Fibroblast of lung (primary cell): ENCODE data around the gene ABCA2. TPM values are rescaled to one million over a fixed set of nuclear protein-coding genes. Genes with fewer than 3 reads are reported as not detected.

ENCODE experiments used
- DNase-seq, 2 donors: peaks; one replicate each; pipeline versions ENCODE4 v3.0.0 to v3.0.0-alpha.2; 2010; ENCODE audit warnings: low read depth in 2 of 2
- H2AFZ ChIP-seq: 2 replicates; pipeline ENCODE4 v1.5.1; 2012; ENCODE audit warnings: low read length, control low read depth, inconsistent platforms
- H3K27ac ChIP-seq: 2 replicates; pipeline ENCODE4 v1.5.1; 2011; ENCODE audit warnings: low read length, control low read depth; ENCODE audit not compliant: insufficient read depth
- H3K27me3 ChIP-seq: 2 replicates; pipeline ENCODE4 v1.5.1; 2011; ENCODE audit warnings: mild to moderate bottlenecking, low read length; ENCODE audit not compliant: control insufficient read depth, insufficient read depth
- H3K36me3 ChIP-seq: 2 replicates; pipeline ENCODE4 v1.5.1; 2011; ENCODE audit warnings: low read length; ENCODE audit not compliant: control insufficient read depth, insufficient read depth
- H3K4me1 ChIP-seq: 2 replicates; pipeline ENCODE4 v1.5.1; 2011; ENCODE audit warnings: low read length; ENCODE audit not compliant: control insufficient read depth, insufficient read depth; ENCODE audit errors: extremely low read depth
- H3K4me2 ChIP-seq: 2 replicates; pipeline ENCODE4 v1.5.1; 2011; ENCODE audit warnings: low read length, control low read depth; ENCODE audit not compliant: insufficient read depth; ENCODE audit errors: extremely low read depth
- H3K4me3 ChIP-seq, 4 experiments: fragments of 200-600 bp in 1 of 4; sonication (generic) in 1 of 4; replicated peaks in 1 of 4; 2 replicates each; pipeline ENCODE4 v1.5.1; 2011 to 2016; ENCODE audit warnings: low read length in 4 of 4, low read depth in 3 of 4, mild to moderate bottlenecking in 3 of 4, control low read depth in 2 of 4, inconsistent platforms in 1 of 4, mixed read lengths in 1 of 4; ENCODE audit not compliant: insufficient read depth in 1 of 4; ENCODE audit errors: control extremely low read depth in 1 of 4
- H3K79me2 ChIP-seq: 2 replicates; pipeline ENCODE4 v1.5.1; 2012; ENCODE audit warnings: mild to moderate bottlenecking, low read length, inconsistent platforms; ENCODE audit not compliant: control insufficient read depth, insufficient read depth
- H3K9ac ChIP-seq: 2 replicates; pipeline ENCODE4 v1.5.1; 2011; ENCODE audit warnings: mild to moderate bottlenecking, low read length, control low read depth; ENCODE audit not compliant: insufficient read depth
- H3K9me3 ChIP-seq: 2 replicates; pipeline ENCODE4 v1.5.1; 2012; ENCODE audit warnings: low read depth, low read length; ENCODE audit not compliant: control insufficient read depth, insufficient read depth
- H4K20me1 ChIP-seq: 2 replicates; pipeline ENCODE4 v1.5.1; 2011; ENCODE audit warnings: low read length; ENCODE audit not compliant: control insufficient read depth, insufficient read depth; ENCODE audit errors: extremely low read depth
- CTCF ChIP-seq, 2 donors: IDR thresholded peaks in 1 of 2; conservative IDR thresholded peaks in 1 of 2; 1 replicate in 1 of 2; 2 replicates in 1 of 2; pipeline ENCODE4 v1.5.1; 2011 to 2012; ENCODE audit warnings: low read length in 2 of 2, control low read depth in 1 of 2, inconsistent platforms in 1 of 2, low read depth in 1 of 2, mild to moderate bottlenecking in 1 of 2
- EZH2 ChIP-seq: IDR thresholded peaks from 2 replicates; pipeline ENCODE4 v1.5.1; 2012; ENCODE audit warnings: low read length, control low read depth, mild to moderate bottlenecking; ENCODE audit errors: missing control alignments
- polyA plus RNA-seq, 2 donors: library from polyadenylated mRNA; depleted of rRNA in 1 of 2; stranded (reverse) in 1 of 2; unstranded in 1 of 2; fragments of >200 nt; gene quantifications; 2 replicates each; pipeline ENCODE4 v1.2.1, GENCODE V29; 2011 to 2012; ENCODE audit warnings: missing spikeins in 1 of 2
- total RNA-seq: library from RNA; depleted of rRNA; stranded (reverse); fragments of >200 nt; gene quantifications from 2 replicates; pipeline ENCODE4 v1.2.1, GENCODE V29; 2014

Gene ABCA2
- total and polyA plus RNA-seq, 2 donors (not counting 1 experiment from before 2014, with no cell fraction given): 8.5 to 21.8 TPM

- Histone ChIP-seq H3K9ac (no peak overlapping the region), H3K9me3 (no peaks in the 10 kb centered on the region), H3K27me3 (no peaks in the 10 kb centered on the region), H4K20me1 (no peaks in the 10 kb centered on the region), H3K27ac (no peak overlapping the region), H3K4me2 (no peak overlapping the region), H2AFZ (no peak overlapping the region), H3K4me3 (no peak overlapping the region), H3K36me3 (no peaks in the 10 kb centered on the region), H3K4me1 (peaks cover 10% of the 10 kb centered on the region), H3K79me2 (no peaks in the 10 kb centered on the region)
- TF ChIP-seq EZH2 (no peak), CTCF (conservative IDR thresholded peaks at IDR 0.05 in 1 of 2, IDR thresholded peaks at IDR 0.05 in 1 of 2; ENCODE audit: low read depth in 1 of 2, low read length in 2 of 2) (no peak)
- DNase-seq: no peak
These were observed 38.2 kb upstream of the ABCA2 start for GRCh38 chr9:137066096-137066861.

- no peaks in the 10 kb centered on the region for H3K79me2 ChIP-seq
- no peaks in the 10 kb centered on the region for H4K20me1 ChIP-seq
- DNase-seq: no peak
- H3K4me3 ChIP-seq: no peak overlapping the region
- peaks cover 5% of the 10 kb centered on the region for H3K4me1 ChIP-seq
- TF ChIP-seq CTCF (conservative IDR thresholded peaks at IDR 0.05 in 1 of 2, IDR thresholded peaks at IDR 0.05 in 1 of 2; ENCODE audit: low read depth in 1 of 2, low read length in 2 of 2) (no peak), EZH2 (no peak)
- no peak overlapping the region for H2AFZ ChIP-seq
- no peaks in the 10 kb centered on the region for H3K36me3 ChIP-seq
- H3K27me3 ChIP-seq: no peaks in the 10 kb centered on the region
- no peaks in the 10 kb centered on the region for H3K9me3 ChIP-seq
- H3K9ac ChIP-seq: no peak overlapping the region
- no peak overlapping the region for H3K4me2 ChIP-seq
- H3K27ac ChIP-seq: no peak overlapping the region
These were observed 37.4 kb upstream of the ABCA2 start for GRCh38 chr9:137065336-137065967.

GRCh38 chr9:137064880-137065164 is 36.8 kb upstream of the ABCA2 start:
- no peaks in the 10 kb centered on the region for H3K79me2 ChIP-seq
- TF ChIP-seq EZH2: no peak
- TF ChIP-seq CTCF (conservative IDR thresholded peaks at IDR 0.05 in 1 of 2, IDR thresholded peaks at IDR 0.05 in 1 of 2; ENCODE audit: low read depth in 1 of 2, low read length in 2 of 2): no peak
- no peak for DNase-seq
- no peak overlapping the region for H3K9ac ChIP-seq
- no peak overlapping the region for H2AFZ ChIP-seq
- no peak overlapping the region for H3K27ac ChIP-seq
- peaks cover 5% of the 10 kb centered on the region for H3K4me1 ChIP-seq
- no peak overlapping the region for H3K4me3 ChIP-seq
- H3K9me3 ChIP-seq: no peaks in the 10 kb centered on the region
- H3K36me3 ChIP-seq: no peaks in the 10 kb centered on the region
- H4K20me1 ChIP-seq: no peaks in the 10 kb centered on the region
- H3K4me2 ChIP-seq: no peak overlapping the region
- H3K27me3 ChIP-seq: no peaks in the 10 kb centered on the region
